Measurements from ENCODE around the gene ADIPOQ.

DNA sequence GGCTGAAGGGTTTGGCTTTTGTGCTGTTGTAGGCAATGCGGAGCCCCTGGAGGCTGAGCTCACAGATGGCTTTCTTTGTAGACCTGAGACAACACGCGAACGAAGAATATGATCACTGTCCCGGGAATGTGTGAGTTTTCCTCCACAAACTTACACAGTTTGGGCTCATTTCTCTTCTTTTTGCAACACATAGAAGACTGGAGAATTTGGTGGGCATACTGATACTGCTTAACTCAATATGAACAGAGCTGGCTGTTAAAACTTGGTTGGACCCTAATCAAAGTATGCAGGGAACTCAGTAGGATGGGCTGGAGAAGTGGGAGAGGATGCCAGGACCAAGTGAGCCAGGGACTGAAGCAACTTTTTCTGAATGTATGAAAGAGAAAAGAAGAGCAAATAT lies 24.0 kb upstream of the ADIPOQ start:
- TF ChIP-seq, protein P1, sequence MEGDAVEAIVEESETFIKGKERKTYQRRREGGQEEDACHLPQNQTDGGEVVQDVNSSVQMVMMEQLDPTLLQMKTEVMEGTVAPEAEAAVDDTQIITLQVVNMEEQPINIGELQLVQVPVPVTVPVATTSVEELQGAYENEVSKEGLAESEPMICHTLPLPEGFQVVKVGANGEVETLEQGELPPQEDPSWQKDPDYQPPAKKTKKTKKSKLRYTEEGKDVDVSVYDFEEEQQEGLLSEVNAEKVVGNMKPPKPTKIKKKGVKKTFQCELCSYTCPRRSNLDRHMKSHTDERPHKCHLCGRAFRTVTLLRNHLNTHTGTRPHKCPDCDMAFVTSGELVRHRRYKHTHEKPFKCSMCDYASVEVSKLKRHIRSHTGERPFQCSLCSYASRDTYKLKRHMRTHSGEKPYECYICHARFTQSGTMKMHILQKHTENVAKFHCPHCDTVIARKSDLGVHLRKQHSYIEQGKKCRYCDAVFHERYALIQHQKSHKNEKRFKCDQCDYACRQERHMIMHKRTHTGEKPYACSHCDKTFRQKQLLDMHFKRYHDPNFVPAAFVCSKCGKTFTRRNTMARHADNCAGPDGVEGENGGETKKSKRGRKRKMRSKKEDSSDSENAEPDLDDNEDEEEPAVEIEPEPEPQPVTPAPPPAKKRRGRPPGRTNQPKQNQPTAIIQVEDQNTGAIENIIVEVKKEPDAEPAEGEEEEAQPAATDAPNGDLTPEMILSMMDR (IDR thresholded peaks at IDR 0.05; ENCODE audit: low read length), result no peak
- no peak for TF ChIP-seq EZH2 (optimal IDR thresholded peaks at IDR 0.05; ENCODE audit: low read depth, low read length)
